DMS114 treated with DMSO at 0.1 percent for 48 hours (cell line): Measurements from ENCODE around the gene FFAR4.

Experiments used
- DNase-seq: peaks from one replicate; lab custom pipeline; 2025; ENCODE audit not compliant: unreplicated experiment; lab: John Stamatoyannopoulos, UW

The FFAR4 gene

GRCh38 chr10:93599335-93599734 lies 32.9 kb downstream of the FFAR4 start:
- DNase-seq: no peak

- no peak for DNase-seq
Observed at GRCh38 chr10:93599778-93600177, 33.3 kb downstream of the FFAR4 start.

- no peak for DNase-seq
Observed at GRCh38 chr10:93600446-93601145, 34.1 kb downstream of the FFAR4 start.

DNA sequence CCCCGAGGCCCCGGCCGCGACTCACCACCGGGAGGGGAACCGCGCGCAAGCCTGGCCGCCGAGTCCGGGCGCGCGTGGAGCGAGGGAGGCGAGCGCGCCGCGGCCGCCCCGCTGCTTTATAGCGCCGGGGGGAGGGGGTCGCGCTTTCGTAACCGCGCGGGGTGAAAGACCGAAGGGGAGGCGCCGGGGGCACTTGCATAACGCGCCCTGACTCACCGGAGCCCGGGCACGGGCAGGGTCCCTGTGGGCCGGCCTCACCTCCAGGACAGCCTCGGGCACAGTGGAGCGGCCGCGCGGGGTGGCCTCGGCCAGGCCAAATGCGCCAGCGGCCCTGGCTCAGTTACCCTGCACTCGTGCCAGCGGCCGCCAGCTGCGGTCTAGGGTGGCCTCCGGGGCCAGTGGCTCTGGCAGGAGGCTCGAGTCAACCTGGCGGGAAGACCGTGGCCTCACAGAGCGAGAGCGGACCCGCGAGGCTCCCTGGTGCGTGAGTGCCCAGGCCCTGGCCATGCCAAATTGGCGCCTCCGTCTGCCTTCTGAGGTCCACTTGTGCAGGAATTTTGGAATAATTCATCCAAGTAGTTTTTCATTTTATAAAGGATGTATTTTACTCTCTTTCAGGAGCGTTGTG lies 34.8 kb downstream of the FFAR4 start, which contains the start of gene RBP4:
Gene RBP4 (minus strand): TSS at position 90 of the 628 bp plus-strand sequence. CDS start 207 bp downstream, outside the sequence.
- no peak for DNase-seq

GRCh38 chr10:93601774-93602162 lies 35.3 kb downstream of the FFAR4 start:
- DNase-seq: no peak

- DNase-seq: no peak
Observed at GRCh38 chr10:93603023-93603422, 36.6 kb downstream of the FFAR4 start.

GRCh38 chr10:93604146-93604545 lies 37.7 kb downstream of the FFAR4 start:
- DNase-seq: no peak

DNA sequence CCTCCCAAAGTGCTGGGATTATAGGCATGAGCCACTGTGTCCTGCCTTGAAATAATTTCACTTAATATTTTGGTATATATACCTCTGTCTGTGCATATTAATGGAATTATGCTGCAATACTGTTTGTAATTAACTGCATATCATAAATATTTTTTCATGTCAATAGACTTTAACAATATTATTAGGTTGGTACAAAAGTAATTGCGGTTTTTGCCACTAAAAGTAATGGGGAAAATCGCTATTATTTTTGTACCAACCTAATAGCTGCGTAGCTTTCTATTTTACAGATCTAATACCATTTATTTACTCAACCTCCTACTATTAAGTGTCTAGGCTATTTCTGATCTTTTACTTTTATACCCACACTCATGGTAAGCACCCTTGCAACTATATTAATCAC lies 42.0 kb downstream of the FFAR4 start:
- DNase-seq: no peak

DNA sequence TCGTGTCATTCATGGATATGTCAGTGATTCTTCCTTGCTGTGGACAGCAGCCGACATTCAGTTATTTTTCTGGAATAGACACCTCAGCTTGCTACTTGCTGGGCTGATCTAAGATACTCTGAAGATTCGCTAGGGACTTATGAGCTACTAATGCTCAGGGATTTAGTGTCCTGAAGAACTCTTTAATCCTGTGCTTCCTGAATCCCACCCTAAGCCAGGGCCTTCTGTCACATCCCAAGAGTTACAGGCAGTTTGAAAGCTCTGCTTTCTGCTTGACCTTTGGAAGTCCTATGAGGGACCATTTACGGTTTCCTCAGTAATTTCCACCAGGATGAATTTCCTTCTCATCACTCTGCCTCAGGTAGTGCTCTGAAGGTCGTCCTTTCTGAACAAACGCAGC lies 45.8 kb downstream of the FFAR4 start, which contains the start of gene PDE6C:
Gene PDE6C (plus strand): TSS at position 227 of the 400 bp plus-strand sequence. CDS start 189 bp downstream, outside the sequence.
- no peak for DNase-seq

GRCh38 chr10:93613126-93613525 lies 46.7 kb downstream of the FFAR4 start:
- DNase-seq: no peak

GRCh38 chr10:93614101-93614825 lies 47.8 kb downstream of the FFAR4 start:
- DNase-seq: no peak

DNA sequence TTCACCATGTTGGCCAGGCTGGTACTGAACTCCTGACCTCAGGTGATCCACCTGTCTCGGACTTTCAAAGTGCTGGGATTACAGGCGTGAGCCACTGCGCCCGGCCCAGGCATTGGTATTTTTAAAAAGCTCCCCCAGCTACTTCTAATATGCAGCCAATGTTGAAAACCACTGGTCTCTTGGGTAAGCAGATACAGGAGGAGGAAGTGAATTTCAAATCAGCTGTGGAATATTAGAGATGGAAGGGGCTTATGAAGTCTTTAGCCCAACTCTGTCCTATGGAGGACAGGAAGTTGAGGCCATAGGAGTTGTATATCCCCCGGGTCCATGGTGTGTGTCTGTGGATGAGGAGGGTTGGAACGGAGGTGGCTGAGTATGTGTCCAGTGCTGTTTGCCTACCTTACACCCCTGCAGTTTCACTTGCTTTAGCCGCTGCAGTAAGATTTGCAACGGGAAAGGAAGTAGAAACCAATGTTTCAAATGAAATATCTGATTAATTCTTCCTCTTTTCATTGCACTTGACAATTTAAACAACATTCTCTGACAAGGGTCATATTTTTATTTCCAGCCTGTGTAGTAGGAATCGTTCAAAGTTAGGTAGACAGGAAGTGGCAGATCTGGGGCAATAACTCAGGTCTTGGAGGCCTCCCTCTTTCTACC lies 49.2 kb downstream of the FFAR4 start:
- DNase-seq: no peak

DNA sequence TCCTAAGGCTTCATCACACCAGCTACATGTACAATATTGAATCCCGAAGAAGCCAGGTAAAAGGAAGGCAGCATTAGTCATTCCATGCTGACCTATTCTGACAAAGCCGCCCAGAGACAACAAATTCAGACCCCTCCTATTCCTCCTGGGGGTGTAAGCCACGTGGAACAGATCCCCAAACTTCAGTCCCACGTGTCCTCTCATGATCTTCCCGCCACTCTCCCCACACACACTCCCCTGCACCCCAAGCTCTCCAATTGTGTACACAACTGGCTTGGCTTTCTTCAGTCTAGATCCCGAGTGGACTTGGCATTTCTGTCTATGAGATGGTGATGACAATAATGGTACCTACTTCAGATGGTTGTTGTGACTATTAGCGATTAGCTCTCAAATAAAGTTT lies 54.5 kb downstream of the FFAR4 start:
- DNase-seq: no peak

GRCh38 chr10:93622942-93623341 lies 56.5 kb downstream of the FFAR4 start:
- DNase-seq: no peak

DNA sequence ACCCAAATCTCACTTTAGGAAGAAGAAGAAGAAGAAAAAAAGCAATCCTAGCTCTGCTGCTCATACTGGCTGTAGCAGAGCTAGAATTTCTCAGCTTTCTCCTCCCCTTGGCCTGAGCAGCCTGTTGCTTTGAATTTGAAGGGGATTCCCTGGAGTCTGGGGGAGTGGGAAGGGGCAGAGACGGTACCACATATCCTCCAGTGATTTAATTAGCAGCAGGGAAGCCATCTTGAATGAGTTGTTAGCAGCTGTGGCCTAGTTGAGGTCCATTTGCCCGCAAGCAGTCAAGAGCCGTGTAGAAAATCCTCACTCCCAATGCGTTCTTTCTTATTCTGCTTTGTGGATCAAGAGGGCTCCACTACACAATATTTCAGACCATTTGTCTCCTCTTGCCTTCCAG lies 62.4 kb downstream of the FFAR4 start:
- no peak for DNase-seq

GRCh38 chr10:93629647-93630305 lies 63.3 kb downstream of the FFAR4 start:
- no peak for DNase-seq

GRCh38 chr10:93630625-93631557 lies 64.4 kb downstream of the FFAR4 start:
- no peak for DNase-seq
